SU-DHL-6 (cell line): ENCODE data around the gene PRAMEF5.
"Not testable (repeated sequence)": the region's sequence is repeated elsewhere in the genome, so short reads cannot be mapped to it uniquely, and the experiment has no call there.

Experiments used
- EZH2phosphoT487 ChIP-seq: fragments of 200-600 bp; sonication (generic), shearing (Covaris generic); conservative IDR thresholded peaks from 2 replicates; pipeline ENCODE4 v1.6.1; 2018; ENCODE audit warnings: mild to moderate bottlenecking, antibody characterized with exemption, low read length, moderate library complexity, mixed read lengths
- TF ChIP-seq, protein P1 (sequence below): fragments of 200-600 bp; sonication (generic); IDR thresholded peaks from one replicate; pipeline ENCODE4 v1.5.1; 2017; ENCODE audit warnings: antibody characterized with exemption, mild to moderate bottlenecking, low read length, moderate library complexity; ENCODE audit not compliant: insufficient read depth, poor library complexity, severe bottlenecking

DNA sequence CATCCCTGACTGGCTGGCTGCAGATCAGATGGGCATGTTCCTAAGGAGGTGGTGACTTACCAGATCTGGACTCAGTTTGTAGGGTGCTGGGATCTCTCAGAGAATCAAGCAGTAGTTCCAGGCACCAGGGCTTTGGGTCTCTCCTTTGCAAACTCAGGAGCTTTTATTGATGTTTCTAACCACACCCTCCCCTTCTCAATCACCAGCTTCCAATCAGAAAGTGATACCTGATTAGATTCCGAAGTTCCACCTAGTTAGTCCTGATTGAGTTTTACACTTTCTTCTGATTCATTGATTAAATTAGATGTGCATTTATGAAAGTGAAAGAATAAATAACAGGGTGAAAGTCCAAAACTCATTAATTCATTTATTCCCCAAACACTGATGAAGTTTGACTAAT, 31.0 kb downstream of the PRAMEF5 start, which contains the start of gene PRAMEF8:
- TF ChIP-seq EZH2phosphoT487 = not testable (repeated sequence)
- TF ChIP-seq, protein P1, sequence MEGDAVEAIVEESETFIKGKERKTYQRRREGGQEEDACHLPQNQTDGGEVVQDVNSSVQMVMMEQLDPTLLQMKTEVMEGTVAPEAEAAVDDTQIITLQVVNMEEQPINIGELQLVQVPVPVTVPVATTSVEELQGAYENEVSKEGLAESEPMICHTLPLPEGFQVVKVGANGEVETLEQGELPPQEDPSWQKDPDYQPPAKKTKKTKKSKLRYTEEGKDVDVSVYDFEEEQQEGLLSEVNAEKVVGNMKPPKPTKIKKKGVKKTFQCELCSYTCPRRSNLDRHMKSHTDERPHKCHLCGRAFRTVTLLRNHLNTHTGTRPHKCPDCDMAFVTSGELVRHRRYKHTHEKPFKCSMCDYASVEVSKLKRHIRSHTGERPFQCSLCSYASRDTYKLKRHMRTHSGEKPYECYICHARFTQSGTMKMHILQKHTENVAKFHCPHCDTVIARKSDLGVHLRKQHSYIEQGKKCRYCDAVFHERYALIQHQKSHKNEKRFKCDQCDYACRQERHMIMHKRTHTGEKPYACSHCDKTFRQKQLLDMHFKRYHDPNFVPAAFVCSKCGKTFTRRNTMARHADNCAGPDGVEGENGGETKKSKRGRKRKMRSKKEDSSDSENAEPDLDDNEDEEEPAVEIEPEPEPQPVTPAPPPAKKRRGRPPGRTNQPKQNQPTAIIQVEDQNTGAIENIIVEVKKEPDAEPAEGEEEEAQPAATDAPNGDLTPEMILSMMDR = not testable (repeated sequence)
